Spleen (tissue), 7 donors: ENCODE results near the gene PTPRM.

Experiments used
- POLR2A ChIP-seq, 3 donors: fragments of 450-650 bp; IDR thresholded peaks; one replicate each; pipeline ENCODE4 v1.5.1; 2017; ENCODE audit warnings: antibody characterized with exemption in 3 of 3, mild to moderate bottlenecking in 1 of 3
- TF ChIP-seq, protein P1 (sequence below), 11 experiments: fragments of 200-600 bp in 7 of 11; fragments of 450-650 bp in 4 of 11; sonication (generic) in 4 of 11; IDR thresholded peaks in 8 of 11; conservative IDR thresholded peaks in 3 of 11; 1 replicate in 7 of 11; 2 replicates in 4 of 11; pipeline versions ENCODE4 v1.4.0 to v1.8.0; 2016 to 2021; ENCODE audit warnings: antibody characterized with exemption in 11 of 11, inconsistent platforms in 4 of 11, mild to moderate bottlenecking in 1 of 11
- donor health status: DM: no; HTN: no; CAD: no; lungs with moderate emphysema.
- donor health status: DM: no; HTN: no; CAD: no.
- donor health status: DM: no; HTN: no; CAD: no.

DNA sequence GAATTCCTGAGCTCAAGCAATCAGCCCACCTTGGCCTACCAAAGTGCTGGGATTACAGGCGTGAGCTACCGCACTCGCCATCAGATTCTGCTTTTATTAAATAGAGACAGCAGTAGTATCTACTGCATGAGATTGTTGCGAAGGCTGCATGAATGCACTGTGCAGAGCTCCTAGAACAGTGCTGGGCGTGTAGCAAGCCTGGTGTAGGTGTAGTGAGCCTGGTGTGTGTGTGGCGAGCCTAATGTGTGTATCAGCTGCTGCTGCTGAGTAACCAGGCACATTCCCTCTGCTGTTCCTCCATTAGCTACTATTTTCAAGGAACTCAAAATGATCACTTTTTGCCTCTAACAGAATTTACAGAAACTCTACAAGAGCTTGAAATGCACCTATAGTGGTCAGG, 57.6 kb downstream of the PTPRM start:
- TF ChIP-seq, protein P1, sequence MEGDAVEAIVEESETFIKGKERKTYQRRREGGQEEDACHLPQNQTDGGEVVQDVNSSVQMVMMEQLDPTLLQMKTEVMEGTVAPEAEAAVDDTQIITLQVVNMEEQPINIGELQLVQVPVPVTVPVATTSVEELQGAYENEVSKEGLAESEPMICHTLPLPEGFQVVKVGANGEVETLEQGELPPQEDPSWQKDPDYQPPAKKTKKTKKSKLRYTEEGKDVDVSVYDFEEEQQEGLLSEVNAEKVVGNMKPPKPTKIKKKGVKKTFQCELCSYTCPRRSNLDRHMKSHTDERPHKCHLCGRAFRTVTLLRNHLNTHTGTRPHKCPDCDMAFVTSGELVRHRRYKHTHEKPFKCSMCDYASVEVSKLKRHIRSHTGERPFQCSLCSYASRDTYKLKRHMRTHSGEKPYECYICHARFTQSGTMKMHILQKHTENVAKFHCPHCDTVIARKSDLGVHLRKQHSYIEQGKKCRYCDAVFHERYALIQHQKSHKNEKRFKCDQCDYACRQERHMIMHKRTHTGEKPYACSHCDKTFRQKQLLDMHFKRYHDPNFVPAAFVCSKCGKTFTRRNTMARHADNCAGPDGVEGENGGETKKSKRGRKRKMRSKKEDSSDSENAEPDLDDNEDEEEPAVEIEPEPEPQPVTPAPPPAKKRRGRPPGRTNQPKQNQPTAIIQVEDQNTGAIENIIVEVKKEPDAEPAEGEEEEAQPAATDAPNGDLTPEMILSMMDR (IDR thresholded peaks at IDR 0.05 in 8 of 11, conservative IDR thresholded peaks at IDR 0.05 in 3 of 11): no peak
- no peak for TF ChIP-seq POLR2A (IDR thresholded peaks at IDR 0.05)
